EH (cell line): ENCODE results near the gene CLIC3.

Source experiments
- DNase-seq: peaks from one replicate; pipeline ENCODE4 v3.0.0-alpha.2; 2015; ENCODE audit warnings: low read depth

CLIC3 gene

DNA sequence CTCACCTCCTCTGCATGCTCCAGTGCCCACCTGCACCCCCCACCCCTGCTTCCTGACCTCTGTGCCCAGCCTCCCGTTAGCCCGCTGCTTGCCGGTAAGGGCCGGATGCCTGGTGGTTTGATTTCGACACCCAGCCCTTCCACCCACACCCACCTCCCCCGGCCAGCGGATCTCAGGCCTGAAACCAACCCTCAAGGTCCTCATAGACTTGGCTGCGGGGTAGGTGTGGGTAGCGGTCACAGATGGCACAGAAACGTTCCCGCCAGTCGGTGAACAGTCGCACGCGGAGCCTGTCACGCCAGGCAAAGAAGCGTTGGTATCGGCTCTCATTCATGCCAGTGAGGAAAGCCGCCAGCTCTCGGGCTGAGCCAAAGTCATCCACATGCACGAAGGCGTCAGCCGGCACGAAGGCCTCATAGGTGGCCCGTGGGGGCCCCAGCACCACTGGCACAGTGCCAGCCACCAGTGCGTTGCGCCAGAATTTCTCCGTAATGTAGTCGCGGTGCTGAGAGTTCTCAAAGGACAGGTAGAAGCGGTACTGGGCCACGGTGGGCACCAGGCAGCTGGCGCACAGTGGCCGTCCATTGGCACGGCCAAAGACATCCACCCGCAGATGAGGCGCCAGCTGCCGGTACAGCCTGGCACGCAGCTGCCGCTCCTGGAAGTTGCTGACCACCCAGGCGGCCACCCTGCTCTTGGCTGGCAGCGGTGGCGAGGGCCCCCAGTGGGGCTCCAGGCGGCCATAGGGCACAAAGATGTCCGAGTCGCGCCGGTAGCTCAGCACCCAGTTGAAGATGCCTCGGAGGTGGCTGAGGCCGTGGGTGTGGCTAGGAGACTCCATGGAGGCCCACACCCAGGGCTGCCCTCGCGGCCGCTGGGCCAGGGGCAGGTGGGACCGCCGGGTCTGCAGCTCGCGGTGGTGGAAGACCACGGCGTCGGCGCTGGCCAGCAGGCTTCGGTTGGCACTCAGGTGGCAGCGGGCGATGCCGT is 34.5 kb upstream of the CLIC3 start:
- DNase-seq, result no peak

DNA sequence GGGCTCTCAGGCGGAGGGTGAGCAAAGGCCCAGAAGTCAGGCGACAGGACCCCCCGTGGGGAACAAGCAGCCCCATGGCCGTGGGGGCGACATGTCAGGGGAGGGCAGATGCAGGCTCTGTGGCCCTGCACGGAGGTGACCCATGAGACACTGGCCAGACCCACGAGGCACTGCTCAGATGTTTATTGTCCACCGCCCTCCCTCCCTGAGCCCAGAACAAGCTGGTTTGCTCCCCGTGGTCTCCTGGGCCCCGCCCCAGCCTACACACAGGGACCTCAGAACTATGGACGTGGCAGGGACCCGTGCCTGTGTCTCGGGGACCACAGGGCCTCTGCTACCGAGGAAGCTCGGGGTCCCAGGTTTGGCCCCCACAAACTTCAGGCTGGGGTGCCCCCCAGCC is 33.6 kb upstream of the CLIC3 start:
- DNase-seq, result no peak

DNA sequence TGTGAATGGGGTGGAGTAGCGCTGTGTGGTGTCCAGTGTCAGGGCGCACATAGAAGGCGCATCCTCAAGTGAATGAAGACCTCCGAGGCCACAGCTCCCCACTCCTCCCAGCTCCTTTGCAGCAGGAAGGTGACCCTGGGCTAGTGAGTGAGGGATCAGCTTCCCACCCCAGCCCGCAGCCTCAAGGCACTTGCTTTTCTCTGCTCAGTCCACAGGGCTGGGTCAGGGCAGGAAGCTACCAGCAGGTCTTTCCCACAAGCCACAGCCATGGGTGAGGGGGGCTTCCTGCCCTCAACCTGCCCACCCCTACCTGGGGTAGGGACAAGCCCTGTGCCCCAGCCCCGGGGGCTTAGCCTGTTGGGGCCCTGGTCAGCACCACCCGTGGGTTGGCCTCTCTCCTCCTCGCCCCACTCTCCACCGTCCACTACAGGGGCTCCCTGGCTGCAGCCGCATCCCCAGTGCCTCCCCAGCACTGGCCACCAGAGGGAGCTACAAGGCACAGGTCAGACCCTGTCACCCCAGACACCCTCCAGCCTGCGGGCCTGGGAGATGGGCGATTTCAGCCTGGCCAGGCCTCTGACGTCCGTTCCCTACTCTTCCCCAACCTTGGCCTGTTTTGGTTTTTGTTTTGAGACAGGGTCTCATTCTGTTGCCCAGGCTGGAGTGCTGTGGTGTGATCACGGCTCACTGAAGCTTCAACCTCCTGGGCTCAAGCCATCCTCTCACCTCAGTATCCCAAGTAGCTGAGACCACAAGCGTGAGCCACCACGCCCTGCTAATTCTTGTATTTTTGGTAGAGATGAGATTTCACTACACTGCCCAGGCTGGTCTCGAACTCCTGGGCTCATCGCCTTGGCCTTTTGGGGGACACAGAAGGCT is 32.9 kb upstream of the CLIC3 start:
- DNase-seq, result peak; percentile 62

DNA sequence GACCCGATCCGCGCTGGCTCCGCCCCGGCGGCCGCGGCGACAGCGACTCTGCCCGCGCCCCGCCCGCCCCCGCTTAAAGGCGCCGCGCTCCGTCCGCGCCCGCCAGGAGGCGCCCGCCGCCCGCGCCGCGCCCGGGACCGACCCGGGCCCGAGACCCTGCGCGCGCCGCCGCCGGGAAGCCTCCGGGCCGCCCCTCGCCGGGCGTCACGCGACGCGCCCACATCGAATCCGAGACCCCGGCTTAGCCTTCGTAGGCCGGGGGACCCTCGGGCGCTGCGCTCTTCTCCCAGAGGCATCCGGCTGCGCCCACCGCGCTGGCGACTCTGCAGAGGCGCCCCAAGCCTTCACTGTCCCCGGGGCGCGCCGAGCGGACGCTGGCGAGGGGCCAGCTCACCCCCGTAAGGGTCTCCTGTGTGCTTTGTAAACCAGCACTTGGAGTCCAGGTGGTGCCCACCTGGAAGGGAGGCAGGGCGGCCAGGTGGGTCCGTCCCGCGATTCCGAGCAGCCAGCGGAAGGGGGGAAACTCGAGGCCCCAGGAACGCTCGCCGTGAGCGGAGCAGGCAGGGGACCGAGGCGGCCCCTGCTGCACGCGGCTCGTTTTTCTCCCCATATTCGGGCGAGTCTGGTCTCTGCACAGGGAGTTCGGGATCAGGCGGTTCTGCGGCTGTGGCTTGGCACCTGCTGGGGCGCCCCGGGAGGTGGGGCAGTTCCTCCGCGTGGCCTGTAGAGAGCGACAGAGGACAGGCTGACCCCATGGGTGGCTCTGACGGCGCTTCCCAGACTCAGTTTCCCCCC is 32.1 kb upstream of the CLIC3 start:
- peak; percentile 61 for DNase-seq

DNA sequence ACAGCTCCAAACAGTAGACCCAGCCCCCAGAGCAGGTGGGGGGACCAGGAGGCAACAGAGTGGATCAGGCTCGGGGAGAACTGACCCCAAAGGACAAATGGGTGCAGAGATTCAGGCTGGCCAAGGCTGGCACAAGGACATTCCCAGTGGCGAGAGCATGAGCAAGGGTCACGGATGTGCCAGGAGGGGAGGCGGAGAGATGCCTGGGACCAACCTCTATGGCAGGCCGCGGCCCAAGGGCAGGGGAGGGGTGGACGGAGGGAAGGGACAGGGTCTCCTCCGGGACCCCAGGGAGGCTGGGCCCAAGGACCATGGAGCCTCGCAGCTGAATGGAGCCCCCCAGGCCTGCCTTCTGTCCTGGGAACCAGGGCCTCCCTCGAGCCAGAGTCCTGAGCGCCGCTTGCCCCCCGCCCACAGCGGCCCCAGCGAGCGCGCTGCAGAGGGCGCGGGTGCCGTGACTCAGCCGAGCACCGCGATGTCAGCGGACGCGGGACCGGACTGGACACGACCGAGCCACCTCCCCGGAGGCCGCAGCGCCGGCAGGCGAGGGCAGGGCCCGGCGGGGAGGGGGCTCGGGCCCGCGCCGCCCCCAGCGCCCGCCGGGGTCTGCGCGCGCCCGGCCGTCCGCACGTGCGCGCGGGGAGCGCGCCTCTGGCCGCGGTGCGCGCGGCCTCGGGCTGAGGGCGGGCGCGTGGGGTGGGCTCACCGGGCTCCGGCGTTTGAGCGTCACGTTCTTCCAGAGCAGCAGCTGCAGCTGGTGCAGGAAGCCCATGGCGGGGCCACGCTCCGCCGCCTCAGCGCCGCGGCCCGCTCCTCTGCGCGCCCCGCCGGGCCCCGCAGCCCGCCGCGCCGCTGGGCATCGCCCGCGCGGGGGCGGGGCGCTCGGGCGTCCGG is 31.2 kb upstream of the CLIC3 start, which contains the start of gene ABCA2:
ABCA2 (minus strand) TSS at position 869 of the 894 bp plus-strand sequence; CDS start at position 772, 97 bp downstream.
- peak; percentile 39 for DNase-seq

DNA sequence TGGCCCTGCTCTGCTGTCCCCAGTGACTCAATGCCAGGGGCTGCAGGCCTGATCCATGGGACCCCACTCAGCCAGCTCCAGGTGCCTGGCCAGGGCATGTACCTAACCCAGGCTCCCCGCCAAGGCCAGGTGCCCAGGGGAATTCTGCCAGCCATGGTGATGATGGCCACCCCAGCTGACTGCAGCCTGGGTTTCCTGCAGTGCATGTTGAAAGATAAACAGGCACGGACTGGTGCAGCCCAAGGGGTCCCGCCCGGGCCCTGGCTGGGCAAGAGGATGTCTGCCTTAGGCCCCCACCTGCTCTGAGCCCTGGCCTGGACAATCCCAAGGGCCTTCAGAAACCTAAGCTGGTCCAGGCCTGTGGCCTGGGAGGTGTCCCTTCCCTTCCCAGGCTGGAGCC is 30.5 kb upstream of the CLIC3 start:
- no peak for DNase-seq

DNA sequence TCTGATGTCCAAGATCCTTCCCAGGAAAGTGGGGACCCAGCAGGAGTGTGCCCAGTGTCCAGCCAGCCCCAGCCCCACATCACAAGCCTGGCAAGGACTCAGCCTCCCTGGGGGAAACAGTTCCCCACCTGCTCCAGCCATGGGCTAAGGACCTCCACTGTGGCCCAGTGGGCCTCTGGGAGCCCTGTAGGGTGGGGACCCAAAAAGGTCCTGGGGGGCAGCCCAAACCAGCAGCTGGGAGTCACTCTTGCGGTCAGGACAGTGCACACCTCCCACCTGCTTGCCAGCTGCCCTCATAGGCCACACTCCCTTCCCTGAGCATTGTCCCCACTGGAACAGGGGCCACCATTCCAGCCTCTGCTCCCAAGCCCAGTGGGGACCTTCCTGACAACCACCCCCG is 30.0 kb upstream of the CLIC3 start:
- no peak for DNase-seq

DNA sequence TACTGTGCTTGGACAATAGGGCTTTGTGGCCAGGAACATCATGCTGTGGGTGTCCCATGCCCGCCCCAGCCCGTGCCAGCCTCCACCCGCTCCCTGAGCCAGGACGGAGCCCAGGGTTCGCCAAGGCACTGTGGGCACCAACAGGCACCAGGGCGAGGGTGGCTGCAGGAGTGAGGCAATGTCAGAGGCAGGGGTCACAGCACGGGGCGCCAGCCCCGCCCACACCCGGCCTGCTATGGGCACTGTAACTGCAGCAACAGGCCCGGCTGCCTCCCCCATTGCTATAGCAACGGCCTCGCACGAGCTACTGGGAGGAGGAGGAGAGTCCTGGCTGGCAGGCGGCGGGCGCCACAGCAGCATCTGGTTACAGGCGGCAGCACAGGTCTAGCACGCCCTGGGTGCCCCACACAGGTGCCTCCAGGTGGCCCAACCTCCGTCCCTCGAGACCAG is 29.2 kb upstream of the CLIC3 start:
- no peak for DNase-seq

DNA sequence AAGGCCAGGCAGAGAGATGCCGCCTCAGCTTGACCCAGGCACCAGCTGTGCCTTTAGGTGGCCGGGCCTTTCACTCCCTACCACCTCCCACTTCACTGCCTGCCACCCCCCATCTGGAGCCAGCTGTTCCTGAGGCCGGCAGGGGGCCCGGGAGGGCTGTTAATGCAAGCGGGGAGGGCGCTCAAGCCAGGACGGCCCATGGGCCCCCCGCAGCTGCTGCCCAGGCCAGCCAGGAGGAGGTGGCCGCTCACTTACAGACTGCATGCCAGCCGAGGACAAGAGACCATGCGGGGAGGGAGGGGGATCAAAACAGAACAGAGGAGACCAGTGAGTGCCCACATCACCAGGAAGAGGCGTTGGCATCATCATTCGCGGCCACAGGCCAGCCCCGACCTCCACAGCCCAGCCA is 27.2 kb upstream of the CLIC3 start:
- no peak for DNase-seq

DNA sequence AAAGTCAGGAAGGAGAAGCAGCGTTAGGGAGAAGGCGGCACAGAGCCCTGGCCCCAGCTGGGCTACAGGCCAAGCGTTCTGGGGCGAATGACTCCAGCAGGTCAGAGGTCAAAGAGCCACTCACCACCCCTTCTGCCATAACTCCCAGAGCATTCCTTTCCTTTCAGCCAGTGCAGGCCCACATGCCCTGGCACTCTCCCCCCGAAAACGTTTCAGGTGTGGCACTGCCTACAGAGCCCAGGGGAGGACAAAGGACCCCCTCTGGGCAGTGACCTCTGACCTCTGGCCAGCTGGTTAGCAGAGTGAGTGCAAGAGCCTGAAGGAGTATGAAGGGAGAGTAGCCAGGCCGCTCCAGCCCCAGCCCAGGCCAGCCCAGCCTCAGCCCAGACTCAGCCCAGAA is 26.8 kb upstream of the CLIC3 start:
- DNase-seq, result no peak

DNA sequence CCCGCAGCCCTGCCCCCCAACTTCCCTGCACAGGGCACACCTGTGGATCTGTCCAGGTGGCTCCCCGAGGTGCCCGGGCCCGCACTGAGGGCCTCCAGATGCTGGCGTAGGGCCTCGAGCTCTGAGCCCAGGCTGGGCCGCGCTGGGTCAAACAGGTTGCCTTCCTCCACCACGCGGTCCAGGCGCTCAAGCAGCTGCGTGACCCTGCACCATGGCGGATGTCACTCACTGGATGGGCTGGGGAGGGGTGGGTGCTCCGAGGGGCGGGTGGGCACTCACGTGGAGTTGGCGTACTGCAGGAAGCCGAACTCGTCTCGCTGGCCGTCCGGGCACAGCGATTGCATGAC is 26.3 kb upstream of the CLIC3 start:
- DNase-seq, result no peak

DNA sequence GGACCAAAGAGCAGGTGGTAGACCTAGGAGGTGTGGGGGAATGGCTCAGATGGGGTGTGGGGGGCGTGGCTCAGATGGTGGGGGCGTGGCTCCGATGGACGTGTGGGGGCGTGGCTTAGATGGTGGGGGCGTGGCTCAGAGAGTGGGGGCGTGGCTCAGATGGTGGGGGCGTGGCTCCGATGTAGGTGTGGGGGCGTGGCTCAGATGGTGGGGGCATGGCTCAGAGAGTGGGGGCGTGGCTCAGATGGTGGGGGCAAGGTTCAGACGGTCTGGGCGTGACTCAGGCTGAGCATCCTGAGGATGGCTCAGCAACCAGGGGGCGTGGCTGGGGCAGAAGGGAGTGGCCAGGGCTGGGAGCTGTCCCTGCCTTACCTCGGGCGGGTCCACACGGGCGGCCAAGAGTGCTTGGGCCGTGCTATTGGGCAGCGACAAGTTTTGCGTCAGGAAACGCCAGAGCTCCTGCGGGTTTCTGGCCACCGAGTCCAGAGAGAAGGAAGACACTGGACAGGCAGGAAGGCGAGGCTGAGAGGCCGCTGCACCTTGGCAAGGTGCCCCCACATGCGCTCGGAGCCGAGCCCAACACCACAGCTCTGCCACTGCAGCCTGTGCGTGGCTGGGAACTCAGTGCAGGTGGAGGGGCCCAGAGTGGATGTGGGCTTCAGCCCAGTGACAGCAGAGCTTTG is 25.8 kb upstream of the CLIC3 start:
- DNase-seq, result peak; percentile 71

DNA sequence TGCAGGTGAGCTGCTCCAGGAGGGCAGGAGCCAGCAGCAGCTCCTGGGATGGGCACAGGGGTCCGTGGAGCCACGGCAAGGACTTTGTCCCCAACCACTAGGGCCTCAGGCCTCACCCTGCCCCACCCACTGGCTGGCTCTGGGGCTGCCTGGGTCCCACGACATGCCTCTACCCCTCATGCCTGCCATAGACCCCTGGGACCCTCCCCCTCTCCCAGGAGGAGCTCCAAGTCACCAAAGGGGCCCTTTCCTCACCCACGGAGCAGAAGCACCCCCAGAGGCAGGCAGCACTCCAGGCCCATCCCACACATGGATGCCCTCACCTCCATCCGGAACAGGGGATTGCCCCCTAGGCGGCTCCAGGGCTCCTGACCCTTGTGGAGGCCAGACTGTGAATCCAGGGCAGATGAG is 25.2 kb upstream of the CLIC3 start:
- DNase-seq, result no peak

DNA sequence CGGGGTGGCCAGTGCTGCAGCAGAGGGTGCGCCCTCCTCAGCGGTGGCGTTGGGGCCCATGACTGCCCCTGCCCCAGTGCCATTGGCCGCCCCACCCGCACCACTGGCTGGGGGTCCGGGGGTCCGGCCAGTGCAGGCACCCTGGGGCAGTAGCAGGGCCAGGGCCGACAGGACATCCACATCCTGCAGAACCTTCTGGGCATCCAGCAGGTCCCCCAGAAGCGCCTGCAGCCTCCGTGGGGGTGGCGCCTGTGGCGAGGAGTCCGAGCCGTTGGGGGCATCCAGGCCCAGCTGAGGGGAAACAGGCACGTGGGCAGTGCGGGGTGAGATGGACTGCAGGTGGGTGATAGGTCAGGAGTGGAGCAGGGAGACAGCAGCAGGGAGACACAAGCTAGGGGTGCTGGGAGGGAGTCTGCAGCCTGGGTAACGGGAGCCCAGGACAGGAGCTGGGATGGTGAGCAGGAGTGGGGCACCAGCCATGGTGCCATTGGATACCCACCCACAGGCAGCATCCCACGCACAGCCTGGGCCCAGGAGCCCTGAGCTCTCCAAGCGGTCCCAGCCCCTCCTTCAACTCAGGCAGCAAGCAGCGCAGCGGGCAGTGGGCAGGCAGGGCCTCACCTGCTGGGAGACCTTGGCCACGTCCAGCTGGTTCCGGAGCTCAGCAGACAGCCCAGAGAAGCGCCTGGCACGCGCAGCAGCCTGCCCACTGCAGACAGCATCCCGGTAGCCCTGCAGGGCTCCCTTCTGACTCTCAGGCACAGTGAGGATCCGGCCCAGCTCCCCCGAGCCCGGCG is 24.6 kb upstream of the CLIC3 start:
- DNase-seq, result no peak

DNA sequence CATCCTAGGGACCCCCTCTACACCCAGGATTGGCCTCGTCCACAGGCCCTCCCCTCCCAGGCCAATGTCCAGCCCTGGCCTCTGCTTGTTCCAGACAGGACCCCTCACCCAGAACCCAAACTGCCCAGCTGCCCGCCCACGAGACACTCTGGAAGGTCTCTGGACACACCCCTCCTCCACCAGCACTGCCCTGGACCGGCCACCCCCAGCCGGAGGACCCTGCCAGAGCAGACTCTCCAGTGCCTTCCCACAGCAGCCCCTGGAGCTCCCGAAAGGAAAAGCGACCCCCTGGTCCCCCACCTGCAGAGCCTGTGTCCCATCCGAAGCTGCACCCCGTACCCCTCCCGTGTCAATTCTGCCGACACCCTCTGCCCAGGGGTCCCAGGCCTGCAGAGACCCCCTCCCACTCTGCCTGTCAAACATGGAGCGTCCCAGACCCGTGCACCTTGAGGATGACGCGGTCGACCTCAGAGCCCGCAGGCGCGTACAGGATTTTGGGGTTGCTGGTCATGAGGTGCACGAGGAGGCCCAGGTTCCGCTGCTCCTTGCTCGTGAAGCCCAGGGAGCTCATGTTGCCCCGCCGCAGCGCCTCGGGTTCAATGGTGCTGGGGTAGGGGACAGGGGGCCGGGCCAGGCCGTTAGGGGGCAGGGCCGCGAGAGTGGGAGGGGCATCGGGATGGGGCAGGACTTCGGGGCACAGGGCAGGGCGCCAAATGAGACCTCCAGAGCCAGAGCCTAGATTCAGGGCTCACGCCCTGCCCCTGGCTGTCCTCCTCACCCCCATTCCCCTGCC is 23.7 kb upstream of the CLIC3 start:
- DNase-seq, result no peak

DNA sequence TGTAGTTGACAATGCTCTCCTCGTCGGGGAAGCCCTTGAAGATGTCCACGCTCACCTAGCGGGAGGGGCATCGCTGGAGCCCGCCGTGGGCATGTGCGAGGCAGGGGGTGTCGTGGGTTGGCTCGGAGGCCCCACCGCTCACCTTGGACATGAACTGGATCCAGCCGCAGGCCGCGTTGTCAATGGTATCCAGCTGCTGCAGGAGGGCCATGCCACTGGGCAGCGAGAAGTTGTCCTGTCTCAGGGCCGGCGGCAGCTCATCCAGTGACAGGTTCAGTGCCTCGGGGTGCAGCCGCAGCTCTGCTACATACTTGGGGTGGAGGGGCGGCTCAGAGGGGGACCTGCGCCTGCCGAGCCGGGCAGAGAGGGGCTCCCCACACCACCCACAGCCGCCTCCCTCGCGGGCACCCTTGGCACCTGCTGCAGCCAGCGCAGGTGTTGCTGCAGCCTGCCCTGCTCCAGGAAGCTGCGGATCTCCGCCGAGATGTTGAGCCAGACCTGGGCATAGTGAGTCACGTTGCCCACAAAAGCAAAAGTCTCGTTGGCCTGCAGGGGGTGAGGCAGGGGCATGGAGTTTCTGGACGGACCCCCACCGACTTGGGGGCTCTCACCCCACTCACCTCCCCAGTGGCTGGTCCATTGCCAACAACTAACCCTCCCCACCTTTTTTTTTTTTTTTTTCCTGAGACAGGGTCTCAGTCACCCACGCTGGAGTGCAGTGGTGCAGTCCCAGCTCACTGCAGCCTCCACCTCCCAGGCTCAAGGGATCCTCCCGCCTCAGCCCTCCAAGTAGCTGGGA is 22.6 kb upstream of the CLIC3 start:
- DNase-seq, result no peak

DNA sequence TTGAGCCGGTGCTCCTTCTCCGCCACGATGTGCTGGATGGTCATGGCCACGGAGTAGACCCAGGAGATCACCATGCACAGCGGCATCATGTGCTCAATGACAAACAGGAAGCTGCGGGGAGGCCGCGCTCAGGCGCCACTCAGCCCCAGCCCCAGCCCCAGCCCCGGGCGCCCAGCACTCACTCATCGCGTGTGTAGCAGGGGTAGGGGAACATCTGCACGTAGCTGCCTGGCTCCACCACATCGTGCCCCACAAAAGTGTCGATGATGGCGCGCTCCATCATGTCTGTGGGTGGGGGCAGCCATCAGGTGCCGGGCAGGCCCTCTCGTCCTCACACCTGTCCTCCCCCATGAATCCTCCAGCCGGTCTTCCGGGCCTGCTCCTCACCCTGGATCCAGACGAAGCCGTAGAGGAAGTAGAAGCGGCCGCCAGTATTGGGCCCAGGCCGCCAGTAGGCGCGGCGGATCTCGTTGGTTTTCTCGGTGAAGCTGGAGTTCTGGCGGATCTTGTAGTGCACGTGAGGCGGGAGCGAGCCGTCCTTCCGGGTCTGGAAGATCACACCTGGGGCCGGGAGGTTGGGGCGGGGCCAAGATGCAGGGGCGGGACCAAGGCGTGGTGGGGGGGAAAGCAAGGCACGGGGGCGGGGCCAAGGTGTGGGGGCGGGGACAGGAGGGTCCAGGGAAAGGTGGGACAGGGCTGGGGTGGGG is 21.6 kb upstream of the CLIC3 start:
- DNase-seq, result no peak
